ENCODE results near the gene SUSD2. TPM values are rescaled to one million over a fixed set of nuclear protein-coding genes. Genes with fewer than 3 reads are reported as not detected.
"Not testable (repeated sequence)": the region's sequence is repeated elsewhere in the genome, so short reads cannot be mapped to it uniquely, and the experiment has no call there.

Gene SUSD2
- total RNA-seq, 1 donor from 2014 or later = 12.3 TPM

GRCh38 chr22:24188705-24189248, 7.5 kb downstream of the SUSD2 start:
- no peak for DNase-seq (ENCODE audit: low spot score)

- DNase-seq (ENCODE audit: low spot score) = peak; percentile 57
Measured at GRCh38 chr22:24189249-24190158, 8.2 kb downstream of the SUSD2 start.

- DNase-seq (ENCODE audit: low spot score) = no peak
Measured at GRCh38 chr22:24190159-24190540, 8.9 kb downstream of the SUSD2 start.

- no peak for DNase-seq (ENCODE audit: low spot score)
Measured at GRCh38 chr22:24190596-24191208, 9.4 kb downstream of the SUSD2 start.

GRCh38 chr22:24191381-24191841, 10.1 kb downstream of the SUSD2 start:
- DNase-seq (ENCODE audit: low spot score) = no peak

- no peak for DNase-seq (ENCODE audit: low spot score)
Measured at GRCh38 chr22:24191893-24192292, 10.6 kb downstream of the SUSD2 start.

- no peak for DNase-seq (ENCODE audit: low spot score)
Measured at GRCh38 chr22:24198682-24199052, 17.4 kb downstream of the SUSD2 start.

- no peak for DNase-seq (ENCODE audit: low spot score)
Measured at GRCh38 chr22:24200619-24201212, 19.4 kb downstream of the SUSD2 start.

- no peak for DNase-seq (ENCODE audit: low spot score)
Measured at GRCh38 chr22:24201681-24202614, 20.7 kb downstream of the SUSD2 start.

- DNase-seq (ENCODE audit: low spot score) = not testable (repeated sequence)
Measured at GRCh38 chr22:24203856-24204255, 22.6 kb downstream of the SUSD2 start.

GRCh38 chr22:24205438-24206195, 24.3 kb downstream of the SUSD2 start:
- no peak for DNase-seq (ENCODE audit: low spot score)

- DNase-seq (ENCODE audit: low spot score) = not testable (repeated sequence)
Measured at GRCh38 chr22:24206460-24207263, 25.4 kb downstream of the SUSD2 start.

- no peak for DNase-seq (ENCODE audit: low spot score)
Measured at GRCh38 chr22:24207264-24208011, 26.2 kb downstream of the SUSD2 start.

GRCh38 chr22:24208012-24208749, 26.9 kb downstream of the SUSD2 start:
- peak; percentile 63 for DNase-seq (ENCODE audit: low spot score)

GRCh38 chr22:24209016-24209415, 27.7 kb downstream of the SUSD2 start:
- no peak for DNase-seq (ENCODE audit: low spot score)

- DNase-seq (ENCODE audit: low spot score) = no peak
Measured at GRCh38 chr22:24209687-24210086, 28.4 kb downstream of the SUSD2 start.

- not testable (repeated sequence) for DNase-seq (ENCODE audit: low spot score)
Measured at GRCh38 chr22:24210409-24210808, 29.1 kb downstream of the SUSD2 start.

- not testable (repeated sequence) for DNase-seq (ENCODE audit: low spot score)
Measured at GRCh38 chr22:24211716-24212115, 30.4 kb downstream of the SUSD2 start.
